RWPE1 (cell line): ENCODE measurements around the gene FOXJ3.

Experiments
- CTCF ChIA-PET: fragments of 350-600 bp; sonication (Branson Sonifier 250); formaldehyde crosslinking; extraction: SDS; loops from one replicate; lab custom pipeline; 2021; lab: Yijun Ruan, JAX
- POLR2A ChIA-PET: fragments of 400-600 bp; formaldehyde crosslinking; extraction: SDS; loops from one replicate; lab custom pipeline; 2020; ENCODE audit warnings: antibody characterized with exemption; ENCODE audit not compliant: low non-redundant PET; lab: Yijun Ruan, JAX
- DNase-seq: peaks from one replicate; pipeline ENCODE4 v3.0.0; 2012; ENCODE audit warnings: low spot score
- H3K27ac ChIP-seq: fragments of 450-650 bp; 2 replicates; pipeline ENCODE4 v1.5.1; 2017
- TF ChIP-seq, protein P1 (sequence below): fragments of 450-650 bp; conservative IDR thresholded peaks from 2 replicates; pipeline ENCODE4 v1.5.1; 2017; ENCODE audit warnings: low read depth, mild to moderate bottlenecking

FOXJ3 gene

DNA sequence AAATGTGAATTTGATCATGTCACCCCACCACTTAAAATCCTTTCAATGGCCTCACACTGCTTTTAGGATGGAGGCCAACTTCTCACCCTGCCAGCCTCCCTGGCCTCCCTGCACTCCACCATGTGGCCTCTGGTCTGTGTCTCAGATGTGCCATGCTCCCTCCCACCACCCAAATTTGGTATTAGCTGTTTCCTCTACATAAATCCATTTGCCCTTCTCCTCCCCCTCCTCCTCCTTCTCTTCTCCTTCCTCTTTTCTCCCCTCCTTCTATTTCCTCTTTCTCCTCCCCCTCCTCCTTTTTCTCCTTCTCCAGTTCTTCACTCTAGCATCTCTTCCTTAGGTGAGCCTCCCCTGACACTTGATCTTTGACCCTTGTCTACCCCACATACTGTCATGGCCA, 198.6 kb downstream of the FOXJ3 start:
- TF ChIP-seq, protein P1, sequence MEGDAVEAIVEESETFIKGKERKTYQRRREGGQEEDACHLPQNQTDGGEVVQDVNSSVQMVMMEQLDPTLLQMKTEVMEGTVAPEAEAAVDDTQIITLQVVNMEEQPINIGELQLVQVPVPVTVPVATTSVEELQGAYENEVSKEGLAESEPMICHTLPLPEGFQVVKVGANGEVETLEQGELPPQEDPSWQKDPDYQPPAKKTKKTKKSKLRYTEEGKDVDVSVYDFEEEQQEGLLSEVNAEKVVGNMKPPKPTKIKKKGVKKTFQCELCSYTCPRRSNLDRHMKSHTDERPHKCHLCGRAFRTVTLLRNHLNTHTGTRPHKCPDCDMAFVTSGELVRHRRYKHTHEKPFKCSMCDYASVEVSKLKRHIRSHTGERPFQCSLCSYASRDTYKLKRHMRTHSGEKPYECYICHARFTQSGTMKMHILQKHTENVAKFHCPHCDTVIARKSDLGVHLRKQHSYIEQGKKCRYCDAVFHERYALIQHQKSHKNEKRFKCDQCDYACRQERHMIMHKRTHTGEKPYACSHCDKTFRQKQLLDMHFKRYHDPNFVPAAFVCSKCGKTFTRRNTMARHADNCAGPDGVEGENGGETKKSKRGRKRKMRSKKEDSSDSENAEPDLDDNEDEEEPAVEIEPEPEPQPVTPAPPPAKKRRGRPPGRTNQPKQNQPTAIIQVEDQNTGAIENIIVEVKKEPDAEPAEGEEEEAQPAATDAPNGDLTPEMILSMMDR = no peak
- ChIA-PET POLR2A (no interaction called here), CTCF (no interaction called here)
- H3K27ac ChIP-seq = no peak overlapping the region
- DNase-seq = no peak

- no peak overlapping the region for H3K27ac ChIP-seq
- ChIA-PET CTCF (no interaction called here), POLR2A (no interaction called here)
- no peak for DNase-seq
- TF ChIP-seq, protein P1 = no peak
Measured at GRCh38 chr1:42135426-42135825, 199.6 kb downstream of the FOXJ3 start.

DNA sequence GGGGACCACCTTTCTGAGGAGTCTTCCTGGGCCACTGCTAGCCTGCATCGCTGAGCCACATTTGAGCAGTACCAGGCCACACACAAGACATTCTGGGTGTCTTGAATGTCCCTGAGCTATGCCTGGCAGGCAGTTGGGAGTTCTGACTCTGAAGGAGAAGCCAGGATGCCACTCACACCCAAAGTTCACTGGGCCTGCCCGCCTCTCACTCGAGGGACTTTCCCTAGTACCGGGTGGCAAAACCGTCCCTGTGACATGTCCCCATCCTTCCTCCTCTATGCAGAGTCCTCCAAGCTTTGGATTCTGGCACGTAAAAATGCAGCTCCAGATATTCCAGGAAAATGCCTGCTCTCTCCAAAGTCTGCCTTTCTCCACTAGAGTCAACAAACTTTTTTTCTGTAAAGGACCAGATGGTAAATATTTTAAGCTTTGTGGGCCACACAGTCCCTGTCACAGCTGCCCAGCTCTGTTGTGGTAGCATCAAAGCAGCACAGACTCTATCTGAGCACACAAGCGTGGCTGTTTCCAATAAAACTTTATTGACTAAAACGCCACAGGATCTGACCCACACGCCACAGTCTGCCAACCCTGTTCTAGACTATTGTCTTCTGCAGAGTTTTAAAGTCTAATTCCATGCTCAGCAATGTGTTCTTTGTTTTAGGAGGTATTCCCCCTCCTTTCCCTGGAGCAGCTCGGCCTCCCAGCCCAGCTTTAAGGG, 201.1 kb downstream of the FOXJ3 start:
- TF ChIP-seq, protein P1 = no peak
- ChIA-PET CTCF (interaction anchor here (0.7 kb wide), 1 partner anchor 41 kb away, joined by 6 read pairs; no protein-coding TSS in a partner anchor), POLR2A (no interaction called here)
- no peak for DNase-seq
- H3K27ac ChIP-seq = no peak overlapping the region

DNA sequence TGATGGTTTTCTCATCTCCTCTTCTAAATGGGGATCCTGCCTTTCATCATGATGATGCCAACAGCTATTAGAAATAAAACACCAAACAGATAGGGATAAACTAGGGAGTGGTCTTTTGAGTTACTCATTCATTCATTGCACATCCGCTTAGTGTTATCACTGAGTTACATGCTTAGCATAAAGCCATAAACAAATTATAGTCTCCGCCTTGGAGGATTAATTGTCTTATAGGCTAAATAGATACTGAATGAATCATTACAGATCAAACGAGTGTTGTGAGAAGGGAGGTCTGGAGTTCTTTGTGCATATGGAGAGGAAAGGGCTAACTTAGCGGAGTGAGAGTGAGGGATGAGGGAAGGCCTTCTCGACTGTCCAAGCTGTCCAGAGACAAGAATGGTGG, 201.6 kb downstream of the FOXJ3 start:
- CTCF ChIA-PET = interaction anchor here (0.7 kb wide), 1 partner anchor 41 kb away, joined by 6 read pairs; no protein-coding TSS in a partner anchor
- H3K27ac ChIP-seq = no peak overlapping the region
- no peak for DNase-seq
- TF ChIP-seq, protein P1 = no peak
- POLR2A ChIA-PET = no interaction called here

- CTCF ChIA-PET = no interaction called here
- POLR2A ChIA-PET = no interaction called here
Measured at GRCh38 chr1:42130061-42130660, 204.9 kb downstream of the FOXJ3 start.

GRCh38 chr1:42128964-42129363, 206.1 kb downstream of the FOXJ3 start:
- H3K27ac ChIP-seq = no peak overlapping the region
- ChIA-PET CTCF (no interaction called here), POLR2A (no interaction called here)
- no peak for DNase-seq
- TF ChIP-seq, protein P1 = no peak

More at GRCh38 chr1:42130061-42130660, 204.9 kb downstream of the FOXJ3 start:
- H3K27ac ChIP-seq = no peak overlapping the region
- TF ChIP-seq, protein P1 = no peak
- no peak for DNase-seq
